ENCODE measurements around the gene STK4. TPM values are rescaled to one million over a fixed set of nuclear protein-coding genes. Genes with fewer than 3 reads are reported as not detected.
A peak's percentile ranks its signal among the peaks of the same experiment; 100 is the strongest.
"Not testable (repeated sequence)": the region's sequence is repeated elsewhere in the genome, so short reads cannot be mapped to it uniquely, and the experiment has no call there.

The STK4 gene
- total and polyA plus RNA-seq, 12 donors = 7.1 to 39.3 (median 28.0) TPM

DNA sequence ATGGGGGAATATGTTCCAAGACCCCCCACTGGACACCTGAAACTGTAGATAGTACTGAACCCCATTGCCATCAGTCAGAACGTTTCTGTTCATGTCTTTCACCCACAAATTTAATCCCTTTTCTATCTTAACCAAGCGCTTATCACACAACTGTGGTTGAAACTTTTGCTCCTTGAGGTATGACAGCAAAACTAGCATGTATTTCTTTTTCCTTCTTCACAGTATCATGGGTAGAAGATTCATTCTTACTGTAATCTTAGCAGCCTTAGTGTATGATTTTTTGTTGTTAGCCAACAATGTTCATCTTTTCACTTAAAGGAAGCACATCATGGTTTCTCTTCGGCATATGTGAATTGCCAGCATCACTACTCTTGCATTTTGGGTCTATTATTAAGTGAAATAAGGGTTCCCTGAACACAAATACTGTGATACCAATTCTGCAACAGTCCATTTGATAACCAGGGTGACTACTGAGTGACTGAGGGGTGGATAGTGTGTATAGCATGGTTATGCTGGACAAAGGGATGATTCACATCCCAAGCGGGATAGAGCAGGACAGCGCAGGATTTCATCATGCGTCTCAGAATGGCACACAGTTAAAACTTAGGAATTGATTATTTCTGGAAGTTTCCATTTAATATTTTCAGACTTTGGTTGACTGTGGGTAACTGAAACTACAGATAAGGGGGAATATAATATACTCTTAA is 92.9 kb downstream of the STK4 start:
- 92 to 94% (median 92%) methylated on average over 6 of the region's 6 CpGs for WGBS, 4 donors
- TF ChIP-seq POLR2A (IDR thresholded peaks at IDR 0.05) = no peak
- TF ChIP-seq, protein P1, sequence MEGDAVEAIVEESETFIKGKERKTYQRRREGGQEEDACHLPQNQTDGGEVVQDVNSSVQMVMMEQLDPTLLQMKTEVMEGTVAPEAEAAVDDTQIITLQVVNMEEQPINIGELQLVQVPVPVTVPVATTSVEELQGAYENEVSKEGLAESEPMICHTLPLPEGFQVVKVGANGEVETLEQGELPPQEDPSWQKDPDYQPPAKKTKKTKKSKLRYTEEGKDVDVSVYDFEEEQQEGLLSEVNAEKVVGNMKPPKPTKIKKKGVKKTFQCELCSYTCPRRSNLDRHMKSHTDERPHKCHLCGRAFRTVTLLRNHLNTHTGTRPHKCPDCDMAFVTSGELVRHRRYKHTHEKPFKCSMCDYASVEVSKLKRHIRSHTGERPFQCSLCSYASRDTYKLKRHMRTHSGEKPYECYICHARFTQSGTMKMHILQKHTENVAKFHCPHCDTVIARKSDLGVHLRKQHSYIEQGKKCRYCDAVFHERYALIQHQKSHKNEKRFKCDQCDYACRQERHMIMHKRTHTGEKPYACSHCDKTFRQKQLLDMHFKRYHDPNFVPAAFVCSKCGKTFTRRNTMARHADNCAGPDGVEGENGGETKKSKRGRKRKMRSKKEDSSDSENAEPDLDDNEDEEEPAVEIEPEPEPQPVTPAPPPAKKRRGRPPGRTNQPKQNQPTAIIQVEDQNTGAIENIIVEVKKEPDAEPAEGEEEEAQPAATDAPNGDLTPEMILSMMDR (IDR thresholded peaks at IDR 0.05) = no peak
- DNase-seq = no peak

DNA sequence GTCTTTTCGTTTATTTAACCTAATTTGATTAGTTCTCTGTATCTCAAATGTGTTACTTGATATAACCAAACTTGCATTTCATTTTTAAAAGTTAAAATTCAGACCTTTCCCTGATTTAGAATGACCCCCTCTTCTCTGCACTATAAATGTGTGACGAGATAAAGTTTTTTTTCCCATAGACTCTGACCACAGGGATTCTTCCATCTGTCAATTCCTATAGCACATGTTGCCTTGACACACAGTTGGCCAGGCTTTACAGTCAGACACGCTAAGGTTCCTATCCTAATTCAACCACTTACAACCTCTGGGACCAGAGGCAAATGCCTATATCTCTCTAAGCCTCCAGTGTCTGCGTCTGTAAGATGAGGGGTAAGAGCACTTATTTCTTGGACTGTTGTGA is 94.0 kb downstream of the STK4 start:
- DNase-seq = no peak
- no peak overlapping the region for H3K4me3 ChIP-seq
- TF ChIP-seq, protein P1 (IDR thresholded peaks at IDR 0.05) = no peak
- TF ChIP-seq POLR2A (IDR thresholded peaks at IDR 0.05) = no peak
- H3K27ac ChIP-seq = no peak overlapping the region
- no peaks in the 10 kb centered on the region for H3K36me3 ChIP-seq (replicated peaks in 1 of 2)
- WGBS, 4 donors = 83 to 94% (median 93%) methylated on average over 4 of the region's 4 CpGs
- H3K27me3 ChIP-seq = no peaks in the 10 kb centered on the region
- H3K9me3 ChIP-seq (replicated peaks in 1 of 3) = no peaks in the 10 kb centered on the region
- no peaks in the 10 kb centered on the region for H3K4me1 ChIP-seq (replicated peaks in 1 of 2)
- intact Hi-C loops (cut with DNase I) = no loop called here

More for the DNA sequence above, 92.9 kb downstream of the STK4 start:
- no peaks in the 10 kb centered on the region for H3K4me1 ChIP-seq (replicated peaks in 1 of 2)
- no peak overlapping the region for H3K4me3 ChIP-seq
- no peak overlapping the region for H3K27ac ChIP-seq
- H3K27me3 ChIP-seq = no peaks in the 10 kb centered on the region
- intact Hi-C loops (cut with DNase I) = no loop called here
- no peaks in the 10 kb centered on the region for H3K9me3 ChIP-seq (replicated peaks in 1 of 3)
- H3K36me3 ChIP-seq (replicated peaks in 1 of 2) = no peaks in the 10 kb centered on the region

DNA sequence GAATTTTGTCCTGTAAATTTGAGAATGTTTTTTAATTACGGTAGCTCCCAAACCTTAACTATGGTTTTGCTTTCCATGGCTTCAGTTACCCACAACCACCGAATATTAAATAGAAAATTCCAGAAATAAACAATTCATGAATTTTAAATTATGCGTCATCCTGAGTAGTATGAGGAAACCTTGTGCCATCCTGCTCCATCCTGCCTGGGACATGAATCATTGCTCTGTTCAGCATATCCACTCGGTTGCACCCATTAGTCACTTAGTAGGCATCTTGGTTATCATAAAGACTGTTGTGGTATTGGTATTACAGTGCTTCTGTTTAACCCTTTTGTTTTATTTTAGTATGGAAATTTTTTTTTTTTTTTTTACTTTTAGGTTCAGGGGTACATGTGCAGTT is 94.9 kb downstream of the STK4 start:
- intact Hi-C loops (cut with DNase I) = no loop called here

DNA sequence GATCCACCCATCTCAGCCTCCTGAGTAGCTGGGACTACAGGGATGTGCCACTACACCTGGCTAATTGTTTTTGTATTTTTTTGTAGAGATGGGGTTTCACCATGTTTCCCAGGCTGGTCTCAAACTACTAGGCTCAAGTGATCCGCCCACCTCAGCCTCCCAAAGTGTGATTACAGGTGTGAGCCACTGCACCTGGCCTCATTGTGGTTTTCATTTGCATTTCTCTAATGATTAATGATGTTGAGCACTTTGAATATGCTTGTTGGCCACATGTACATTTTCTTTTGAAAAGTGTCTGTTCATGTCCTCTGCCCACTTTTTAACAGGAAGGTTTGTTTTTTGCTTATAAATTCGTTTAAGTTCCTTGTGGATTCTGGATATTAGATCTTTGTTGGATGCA is 96.8 kb downstream of the STK4 start:
- H3K4me3 ChIP-seq; DNase-seq; H3K27ac ChIP-seq; H3K36me3 ChIP-seq (replicated peaks in 1 of 2); H3K27me3 ChIP-seq; H3K9me3 ChIP-seq (replicated peaks in 1 of 3); intact Hi-C loops (cut with DNase I): not testable (repeated sequence)
- peaks cover 5 to 10% of the 10 kb centered on the region in 2 donors for H3K4me1 ChIP-seq (replicated peaks in 1 of 2)
- 93 to 98% (median 96%) methylated on average over 2 of the region's 2 CpGs for WGBS, 4 donors

More for the DNA sequence above, 94.9 kb downstream of the STK4 start:
- peak in 1 of 7 donors; percentile 12 for DNase-seq
- TF ChIP-seq, protein P1 (IDR thresholded peaks at IDR 0.05) = no peak
- TF ChIP-seq POLR2A (IDR thresholded peaks at IDR 0.05) = no peak
- Histone ChIP-seq H3K36me3 (replicated peaks in 1 of 2) (no peaks in the 10 kb centered on the region), H3K27me3 (no peaks in the 10 kb centered on the region), H3K9me3 (replicated peaks in 1 of 3) (no peaks in the 10 kb centered on the region), H3K4me1 (replicated peaks in 1 of 2) (no peaks in the 10 kb centered on the region), H3K4me3 (no peak overlapping the region), H3K27ac (no peak overlapping the region)
- WGBS, 4 donors = 73 to 81% (median 75%) methylated on average over 4 of the region's 4 CpGs

DNA sequence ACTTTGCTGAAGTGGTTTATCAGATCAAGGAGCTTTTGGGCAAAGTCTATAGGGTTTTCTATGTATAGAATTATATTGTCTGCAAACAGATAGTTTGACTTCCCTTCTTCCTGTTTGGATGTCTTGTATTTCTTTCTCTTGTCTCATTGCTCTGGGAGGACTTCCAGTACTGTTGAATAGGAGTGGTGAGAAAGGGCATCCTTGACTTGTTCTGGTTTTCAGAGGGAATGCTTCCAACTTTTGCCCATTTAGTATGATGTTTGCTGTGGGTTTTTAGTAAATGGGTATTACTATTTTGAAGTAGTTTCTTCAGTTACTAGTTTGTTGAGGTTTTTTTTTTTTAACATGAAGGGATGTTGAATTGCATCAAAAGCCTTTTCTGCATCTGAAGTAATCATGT is 98.5 kb downstream of the STK4 start:
- Histone ChIP-seq H3K27me3 (no peaks in the 10 kb centered on the region), H3K9me3 (replicated peaks in 1 of 3) (no peaks in the 10 kb centered on the region), H3K4me3 (no peak overlapping the region), H3K36me3 (replicated peaks in 1 of 2) (no peaks in the 10 kb centered on the region), H3K27ac (no peak overlapping the region), H3K4me1 (replicated peaks in 1 of 2) (peaks cover 9 to 21% of the 10 kb centered on the region in 2 donors)
- TF ChIP-seq, protein P1 (IDR thresholded peaks at IDR 0.05) = no peak
- TF ChIP-seq POLR2A (IDR thresholded peaks at IDR 0.05) = no peak
- intact Hi-C loops (cut with DNase I) = no loop called here
- DNase-seq = no peak

Measured in adrenal gland (tissue), 12 donors.